GDM1 (cell line): Measurements from ENCODE around the gene TBC1D4.
A peak's percentile ranks its signal among the peaks of the same experiment; 100 is the strongest.
"Not testable (repeated sequence)": the region's sequence is repeated elsewhere in the genome, so short reads cannot be mapped to it uniquely, and the experiment has no call there.

Experiments
- DNase-seq: peaks from one replicate; lab custom pipeline; 2025; lab: John Stamatoyannopoulos, UW

TBC1D4 gene

GRCh38 chr13:75360170-75360569, 121.8 kb downstream of the TBC1D4 start:
- DNase-seq: no peak

- no peak for DNase-seq
Observed at GRCh38 chr13:75359266-75359665, 122.7 kb downstream of the TBC1D4 start.

GRCh38 chr13:75357576-75358289, 124.2 kb downstream of the TBC1D4 start:
- DNase-seq: peak; percentile 48

- DNase-seq: no peak
Observed at GRCh38 chr13:75356421-75356820, 125.5 kb downstream of the TBC1D4 start.

- DNase-seq: no peak
Observed at GRCh38 chr13:75355609-75356008, 126.4 kb downstream of the TBC1D4 start.

GRCh38 chr13:75353781-75354193, 128.2 kb downstream of the TBC1D4 start:
- no peak for DNase-seq

- no peak for DNase-seq
Observed at GRCh38 chr13:75352641-75353327, 129.2 kb downstream of the TBC1D4 start.

GRCh38 chr13:75351538-75351937, 130.4 kb downstream of the TBC1D4 start:
- DNase-seq: not testable (repeated sequence)

- DNase-seq: no peak
Observed at GRCh38 chr13:75347925-75348324, 134.0 kb downstream of the TBC1D4 start.

GRCh38 chr13:75347457-75347856, 134.5 kb downstream of the TBC1D4 start:
- DNase-seq: no peak

GRCh38 chr13:75345193-75345592, 136.8 kb downstream of the TBC1D4 start:
- no peak for DNase-seq

GRCh38 chr13:75341028-75341427, 140.9 kb downstream of the TBC1D4 start:
- no peak for DNase-seq

- DNase-seq: no peak
Observed at GRCh38 chr13:75339635-75340374, 142.2 kb downstream of the TBC1D4 start.

GRCh38 chr13:75334634-75335447, 147.1 kb downstream of the TBC1D4 start:
- no peak for DNase-seq

- no peak for DNase-seq
Observed at GRCh38 chr13:75333103-75333502, 148.9 kb downstream of the TBC1D4 start.

- no peak for DNase-seq
Observed at GRCh38 chr13:75331792-75332349, 150.1 kb downstream of the TBC1D4 start.

- DNase-seq: no peak
Observed at GRCh38 chr13:75330770-75331169, 151.2 kb downstream of the TBC1D4 start.

GRCh38 chr13:75329723-75330122, 152.2 kb downstream of the TBC1D4 start:
- DNase-seq: no peak

- DNase-seq: no peak
Observed at GRCh38 chr13:75329097-75329496, 152.9 kb downstream of the TBC1D4 start.

- no peak for DNase-seq
Observed at GRCh38 chr13:75327135-75327510, 154.8 kb downstream of the TBC1D4 start.
